H9 (cell line): Measurements from ENCODE around the gene CCDC124. TPM values are rescaled to one million over a fixed set of nuclear protein-coding genes. Genes with fewer than 3 reads are reported as not detected.

Source experiments
- DNase-seq: peaks from one replicate; pipeline ENCODE4 v3.0.0-alpha.2; 2017
- H2AFZ ChIP-seq: one replicate; pipeline ENCODE4 v1.6.1; 2013; ENCODE audit warnings: mild to moderate bottlenecking, low read length, control low read depth, moderate library complexity
- H2AK5ac ChIP-seq: 2 replicates; pipeline ENCODE4 v1.6.1; 2013; ENCODE audit warnings: low read length, control low read depth, mixed read lengths; ENCODE audit not compliant: insufficient read length
- H2BK120ac ChIP-seq: one replicate; pipeline ENCODE4 v1.6.1; 2013; ENCODE audit warnings: low read depth, mild to moderate bottlenecking, low read length, control low read depth, inconsistent platforms; ENCODE audit not compliant: poor library complexity, severe bottlenecking
- H2BK12ac ChIP-seq: 2 replicates; pipeline ENCODE4 v1.6.1; 2013; ENCODE audit warnings: low read length, control low read depth, mixed read lengths, low read depth; ENCODE audit not compliant: insufficient read length
- H2BK15ac ChIP-seq: 2 replicates; pipeline ENCODE4 v1.6.1; 2013; ENCODE audit warnings: low read depth, low read length, control low read depth
- H2BK20ac ChIP-seq: one replicate; pipeline ENCODE4 v1.6.1; 2013; ENCODE audit warnings: low read depth, mild to moderate bottlenecking, low read length, control low read depth, inconsistent platforms; ENCODE audit not compliant: poor library complexity, severe bottlenecking
- H2BK5ac ChIP-seq: 2 replicates; pipeline ENCODE4 v1.6.1; 2013; ENCODE audit warnings: low read length, control low read depth, mixed read lengths; ENCODE audit not compliant: insufficient read length
- H3K14ac ChIP-seq: 2 replicates; pipeline ENCODE4 v1.6.1; 2013; ENCODE audit warnings: low read length, control low read depth; ENCODE audit not compliant: insufficient read depth
- H3K18ac ChIP-seq: 2 replicates; pipeline ENCODE4 v1.6.1; 2013; ENCODE audit warnings: low read depth, mild to moderate bottlenecking, mixed read lengths, low read length, control low read depth; ENCODE audit not compliant: insufficient read length
- H3K23ac ChIP-seq: 2 replicates; pipeline ENCODE4 v1.6.1; 2013; ENCODE audit warnings: low read length, control low read depth, mixed read lengths, low read depth; ENCODE audit not compliant: insufficient read length
- H3K23me2 ChIP-seq: 2 replicates; pipeline ENCODE4 v1.6.1; 2013; ENCODE audit warnings: low read depth, mild to moderate bottlenecking, mixed read lengths, low read length, control low read depth; ENCODE audit not compliant: insufficient read length, poor library complexity, severe bottlenecking
- H3K27ac ChIP-seq: 2 replicates; pipeline ENCODE4 v1.5.1; 2013; ENCODE audit warnings: low read length, control low read depth, mixed read lengths, low read depth; ENCODE audit not compliant: insufficient read length
- H3K27me3 ChIP-seq: 2 replicates; pipeline ENCODE4 v1.6.1; 2013; ENCODE audit warnings: low read length, control low read depth, inconsistent platforms; ENCODE audit not compliant: insufficient read depth
- H3K4ac ChIP-seq: 2 replicates; pipeline ENCODE4 v1.6.1; 2013; ENCODE audit warnings: low read depth, mild to moderate bottlenecking, control low read depth, inconsistent platforms, low read length, moderate library complexity
- H3K4me1 ChIP-seq: 2 replicates; pipeline ENCODE4 v1.6.1; 2013; ENCODE audit warnings: low read length, control low read depth, inconsistent platforms; ENCODE audit not compliant: insufficient read depth
- H3K4me2 ChIP-seq: 2 replicates; pipeline ENCODE4 v1.6.1; 2013; ENCODE audit warnings: low read length, control low read depth, mixed read lengths; ENCODE audit not compliant: insufficient read length, insufficient read depth
- H3K56ac ChIP-seq: 2 replicates; pipeline ENCODE4 v1.6.1; 2013; ENCODE audit warnings: low read depth, mild to moderate bottlenecking, mixed read lengths, low read length, control low read depth; ENCODE audit not compliant: insufficient read length
- H3K79me1 ChIP-seq: 2 replicates; pipeline ENCODE4 v1.6.1; 2013; ENCODE audit warnings: low read depth, mild to moderate bottlenecking, moderate library complexity, low read length, control low read depth, inconsistent platforms; ENCODE audit not compliant: insufficient read depth, poor library complexity, severe bottlenecking
- H3K79me2 ChIP-seq: 2 replicates; pipeline ENCODE4 v1.6.1; 2013; ENCODE audit warnings: low read length, control low read depth, inconsistent platforms; ENCODE audit not compliant: insufficient read depth
- H3K9ac ChIP-seq: 2 replicates; pipeline ENCODE4 v1.6.1; 2013; ENCODE audit warnings: low read length, control low read depth, mixed read lengths; ENCODE audit not compliant: insufficient read length; ENCODE audit errors: extremely low read depth
- H3K9me3 ChIP-seq: one replicate; pipeline ENCODE4 v1.6.1; 2013; ENCODE audit warnings: low read depth, low read length, inconsistent platforms; ENCODE audit not compliant: control insufficient read depth
- H3T11ph ChIP-seq: one replicate; pipeline ENCODE4 v1.6.1; 2013; ENCODE audit warnings: mild to moderate bottlenecking, low read length, control low read depth, inconsistent platforms
- H4K20me1 ChIP-seq: one replicate; pipeline ENCODE4 v1.6.1; 2013; ENCODE audit not compliant: control insufficient read depth, insufficient read length, insufficient read depth
- H4K5ac ChIP-seq: 2 replicates; pipeline ENCODE4 v1.6.1; 2013; ENCODE audit warnings: low read depth, mild to moderate bottlenecking, mixed read lengths, low read length, control low read depth; ENCODE audit not compliant: insufficient read length
- H4K8ac ChIP-seq: replicated peaks from 2 replicates; pipeline ENCODE4 v1.6.1; 2013; ENCODE audit warnings: low read length, control low read depth, mixed read lengths, low read depth; ENCODE audit not compliant: insufficient read length
- H4K91ac ChIP-seq: 2 replicates; pipeline ENCODE4 v1.6.1; 2013; ENCODE audit warnings: low read depth, mild to moderate bottlenecking, moderate library complexity, mixed read lengths, low read length, control low read depth; ENCODE audit not compliant: insufficient read length
- H3K27ac Mint-ChIP-seq, 3 experiments: 2 replicates in 2 of 3; 3 replicates in 1 of 3; pipeline ENCODE4 v1.8.0; 2020 to 2021; ENCODE audit warnings: mixed read lengths in 3 of 3, mild to moderate bottlenecking in 1 of 3, moderate library complexity in 1 of 3
- H3K27me3 Mint-ChIP-seq: 2 replicates; pipeline ENCODE4 v1.8.0; 2021; ENCODE audit warnings: low read depth, mild to moderate bottlenecking, moderate library complexity, mixed read lengths
- H3K36me3 Mint-ChIP-seq, 3 experiments: 2 replicates in 2 of 3; 3 replicates in 1 of 3; pipeline ENCODE4 v1.8.0; 2020 to 2021; ENCODE audit warnings: low read depth in 3 of 3, mixed read lengths in 3 of 3; ENCODE audit not compliant: insufficient read depth in 1 of 3
- H3K4me1 Mint-ChIP-seq, 2 experiments: 2 replicates each; pipeline ENCODE4 v1.8.0; 2020; ENCODE audit warnings: mixed read lengths in 2 of 2
- H3K4me3 Mint-ChIP-seq, 2 experiments: 2 replicates in 1 of 2; 3 replicates in 1 of 2; pipeline ENCODE4 v1.8.0; 2020 to 2021; ENCODE audit warnings: mild to moderate bottlenecking in 2 of 2, mixed read lengths in 2 of 2, moderate library complexity in 1 of 2
- H3K9me3 Mint-ChIP-seq, 2 experiments: 2 replicates in 1 of 2; 3 replicates in 1 of 2; pipeline ENCODE4 v1.8.0; 2020; ENCODE audit warnings: mild to moderate bottlenecking in 2 of 2, mixed read lengths in 2 of 2, moderate library complexity in 1 of 2
- WGBS: extraction: QIAGEN DNeasy Blood & Tissue Kit; methylation state at CpG from one replicate; pipeline ENCODE4 v1.1.7; 2013; ENCODE audit warnings: missing lambda C conversion rate, low lambda C conversion rate, mixed read lengths; ENCODE audit not compliant: insufficient read length; ENCODE audit errors: extremely low coverage; 5-methylcytosine and 5-hydroxymethylcytosine counted together
- total RNA-seq: library from RNA; stranded (reverse); gene quantifications from 2 replicates; pipeline ENCODE4 v1.2.1, GENCODE V29; 2021
- TF ChIP-seq, protein P1 (sequence below): fragments of 200-600 bp; sonication (generic); conservative IDR thresholded peaks from 3 replicates; pipeline ENCODE4 v1.8.0; 2021; ENCODE audit warnings: antibody characterized with exemption, mild to moderate bottlenecking

CCDC124 gene
- total RNA-seq, 1 experiment from 2014 or later: 119 TPM

DNA sequence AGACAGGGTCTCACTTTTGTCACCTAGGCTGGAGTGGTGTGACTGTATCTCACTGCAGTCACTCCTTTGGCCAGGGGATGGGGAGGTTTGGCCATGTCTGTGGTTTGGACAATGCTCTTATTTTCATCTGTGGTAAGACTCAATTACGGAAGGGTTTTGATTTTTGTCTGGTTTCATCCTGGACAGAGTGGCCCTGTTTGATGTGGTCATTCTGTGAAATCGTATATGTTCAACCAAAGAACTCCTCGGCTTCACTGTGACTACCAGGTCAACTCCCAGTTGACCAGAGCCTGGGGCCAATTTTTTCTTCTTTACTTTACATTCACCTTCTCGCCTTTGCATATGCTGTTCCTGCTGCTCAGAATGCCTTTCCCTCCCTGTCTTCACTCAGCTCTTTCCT is 6.8 kb upstream of the CCDC124 start:
- Histone ChIP-seq H3K27me3 (no peaks in the 10 kb centered on the region), H3K18ac (no peak overlapping the region), H2AFZ (no peak overlapping the region), H2BK5ac (no peak overlapping the region), H3K79me2 (no peaks in the 10 kb centered on the region), H2BK120ac (no peak overlapping the region), H3K9ac (no peak overlapping the region), H3K14ac (no peak overlapping the region), H3T11ph (no peak overlapping the region), H2BK12ac (no peak overlapping the region), H3K27ac (no peak overlapping the region), H3K4me2 (no peak overlapping the region), H3K79me1 (no peaks in the 10 kb centered on the region), H3K9me3 (no peaks in the 10 kb centered on the region), H4K20me1 (no peaks in the 10 kb centered on the region), H3K23ac (no peak overlapping the region), H2AK5ac (no peak overlapping the region), H3K23me2 (no peaks in the 10 kb centered on the region), H2BK20ac (no peak overlapping the region), H4K91ac (no peak overlapping the region), H2BK15ac (no peak overlapping the region), H4K8ac (no peak overlapping the region), H4K5ac (no peak overlapping the region), H3K4ac (no peak overlapping the region), H3K4me1 (no peaks in the 10 kb centered on the region), H3K56ac (no peak overlapping the region)
- Mint-ChIP-seq H3K27me3 (peaks cover 9% of the 10 kb centered on the region), H3K36me3 (no peaks in the 10 kb centered on the region), H3K9me3 (peaks cover 0 to 3% of the 10 kb centered on the region in 2 experiments; a peak in 1 of 5 replicates), H3K4me3 (no peak overlapping the region), H3K4me1 (no peaks in the 10 kb centered on the region; a peak in 1 of 4 replicates), H3K27ac (no peak overlapping the region)
- TF ChIP-seq, protein P1, sequence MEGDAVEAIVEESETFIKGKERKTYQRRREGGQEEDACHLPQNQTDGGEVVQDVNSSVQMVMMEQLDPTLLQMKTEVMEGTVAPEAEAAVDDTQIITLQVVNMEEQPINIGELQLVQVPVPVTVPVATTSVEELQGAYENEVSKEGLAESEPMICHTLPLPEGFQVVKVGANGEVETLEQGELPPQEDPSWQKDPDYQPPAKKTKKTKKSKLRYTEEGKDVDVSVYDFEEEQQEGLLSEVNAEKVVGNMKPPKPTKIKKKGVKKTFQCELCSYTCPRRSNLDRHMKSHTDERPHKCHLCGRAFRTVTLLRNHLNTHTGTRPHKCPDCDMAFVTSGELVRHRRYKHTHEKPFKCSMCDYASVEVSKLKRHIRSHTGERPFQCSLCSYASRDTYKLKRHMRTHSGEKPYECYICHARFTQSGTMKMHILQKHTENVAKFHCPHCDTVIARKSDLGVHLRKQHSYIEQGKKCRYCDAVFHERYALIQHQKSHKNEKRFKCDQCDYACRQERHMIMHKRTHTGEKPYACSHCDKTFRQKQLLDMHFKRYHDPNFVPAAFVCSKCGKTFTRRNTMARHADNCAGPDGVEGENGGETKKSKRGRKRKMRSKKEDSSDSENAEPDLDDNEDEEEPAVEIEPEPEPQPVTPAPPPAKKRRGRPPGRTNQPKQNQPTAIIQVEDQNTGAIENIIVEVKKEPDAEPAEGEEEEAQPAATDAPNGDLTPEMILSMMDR: no peak
- DNase-seq: no peak
- whole genome bisulfite sequencing: no CpG with 5 or more reads among the region's 4 CpGs
